A172 (cell line): ENCODE data around the gene AMN1. TPM values are rescaled to one million over a fixed set of nuclear protein-coding genes. Genes with fewer than 3 reads are reported as not detected.
A peak's percentile ranks its signal among the peaks of the same experiment; 100 is the strongest.

Experiments
- DNase-seq: peaks from one replicate; pipeline ENCODE4 v3.0.0-alpha.2; 2015; ENCODE audit warnings: low spot score
- total RNA-seq: library from RNA; depleted of rRNA; stranded (reverse); fragments of >200 nt; shearing (Covaris generic); gene quantifications from 2 replicates; pipeline ENCODE4 v1.2.3, GENCODE V29; 2014; rRNA removed

The AMN1 gene
- total RNA-seq, 1 experiment from 2014 or later: 21.5 TPM

DNA sequence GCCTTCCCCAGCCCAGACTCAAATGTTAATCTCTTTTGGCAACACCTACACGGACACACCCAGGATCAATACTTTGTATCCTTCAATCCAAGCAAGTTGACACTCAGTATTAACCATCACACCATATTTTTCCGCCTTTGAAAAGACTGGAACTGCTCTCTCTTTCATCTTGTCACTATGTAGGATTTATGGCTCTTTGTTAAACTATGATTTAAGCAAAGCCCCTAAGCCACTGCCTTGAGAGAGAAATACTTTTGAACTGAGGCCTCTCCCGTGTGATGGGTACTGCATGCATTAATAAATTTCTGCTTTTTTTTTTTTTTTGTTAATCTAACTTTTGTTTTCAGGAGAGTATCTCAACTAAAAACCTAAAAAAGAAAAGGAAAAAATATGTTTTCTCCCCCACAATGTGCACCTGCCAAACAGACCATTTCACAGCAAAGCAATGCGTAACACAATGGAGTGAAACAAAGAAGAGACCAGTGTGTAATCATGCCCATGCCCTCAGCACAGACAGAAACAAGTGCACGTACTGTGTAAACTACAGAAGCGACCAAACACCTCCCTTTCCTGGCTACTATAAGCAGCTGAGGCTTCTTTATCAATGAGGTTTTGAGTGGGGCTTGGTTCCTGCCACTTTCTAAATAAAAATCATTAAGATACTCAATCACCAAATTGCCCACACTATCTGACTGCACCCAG lies 97.6 kb downstream of the AMN1 start:
- DNase-seq: no peak

DNA sequence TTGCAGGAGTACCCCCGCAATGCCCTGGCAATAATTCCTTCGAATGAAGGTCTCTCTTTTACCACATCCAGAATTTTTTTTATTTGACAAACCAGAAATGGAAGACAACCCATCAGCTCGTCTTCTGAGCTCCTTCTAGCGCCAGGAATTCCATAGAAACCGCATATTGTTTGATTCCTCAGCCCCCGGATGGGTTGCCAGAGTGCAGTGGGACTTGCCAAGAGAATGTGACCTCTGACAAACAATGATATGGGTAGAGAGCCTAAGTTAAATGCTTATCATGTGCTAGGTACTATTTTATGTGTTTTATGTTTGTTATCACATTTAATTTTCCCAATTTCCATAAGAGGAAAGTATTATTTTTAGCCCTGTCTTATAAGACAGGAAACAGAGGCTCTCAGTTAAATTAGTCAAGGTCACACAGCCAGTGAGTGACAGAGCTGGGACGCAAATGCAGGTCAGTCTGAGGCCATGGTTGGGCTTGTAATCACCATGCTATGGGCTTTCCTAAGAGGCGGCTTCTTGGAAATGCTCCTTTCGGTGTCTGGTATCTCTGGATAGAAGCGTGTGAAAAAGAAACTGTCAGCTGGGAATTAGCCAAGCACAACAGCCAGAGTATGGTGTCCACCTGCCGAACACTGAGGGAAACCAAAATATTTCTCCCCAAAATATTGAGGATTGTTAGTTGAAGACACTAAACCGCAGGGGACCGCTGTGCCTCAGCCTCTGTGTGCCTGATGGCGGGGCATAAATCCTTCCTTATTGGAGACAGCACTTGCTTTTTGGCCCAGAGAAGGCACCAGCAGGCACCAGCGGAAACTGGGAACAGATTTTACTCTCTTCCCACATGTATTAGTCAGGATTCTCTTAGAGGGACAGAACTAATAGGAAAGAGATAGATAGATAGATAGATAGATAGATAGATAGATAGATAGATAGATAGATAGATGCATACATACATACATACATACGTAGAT lies 98.8 kb downstream of the AMN1 start:
- peak; percentile 44 for DNase-seq

- DNase-seq: no peak
These were observed 101.3 kb downstream of the AMN1 start for GRCh38 chr12:31627456-31628054.

DNA sequence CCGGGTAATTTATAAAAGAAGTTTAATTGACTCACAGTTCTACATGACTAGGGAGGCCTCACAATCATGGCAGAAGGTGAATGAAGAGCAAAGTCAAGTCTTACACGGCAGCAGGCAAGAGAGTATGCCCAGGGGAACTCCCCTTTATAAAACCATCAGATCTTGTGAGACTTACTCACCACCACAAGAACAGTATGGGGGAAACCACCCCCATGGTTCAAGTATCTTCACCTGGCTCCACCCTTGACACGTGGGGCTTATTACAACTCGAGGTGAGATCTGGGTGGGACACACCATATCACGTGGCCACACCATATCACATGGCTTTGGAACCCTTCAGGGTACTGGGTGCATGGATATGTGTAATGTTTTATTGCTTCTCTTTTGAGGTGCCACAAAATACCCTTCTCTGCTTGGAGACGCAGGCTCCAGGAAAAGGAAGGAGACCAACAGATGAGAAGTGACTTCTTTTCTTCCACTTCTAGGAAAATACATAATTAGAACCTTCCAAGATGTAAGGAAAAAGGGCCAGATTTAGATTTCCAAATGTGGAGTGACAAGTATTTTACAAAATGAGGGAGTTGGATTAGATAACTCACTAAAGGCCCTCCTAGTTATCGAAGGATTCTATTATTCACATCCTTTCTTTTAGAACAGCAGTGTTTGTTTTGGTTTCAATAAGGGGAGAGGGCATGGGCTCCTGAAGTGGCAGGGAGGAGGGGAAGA lies 102.4 kb downstream of the AMN1 start:
- no peak for DNase-seq

DNA sequence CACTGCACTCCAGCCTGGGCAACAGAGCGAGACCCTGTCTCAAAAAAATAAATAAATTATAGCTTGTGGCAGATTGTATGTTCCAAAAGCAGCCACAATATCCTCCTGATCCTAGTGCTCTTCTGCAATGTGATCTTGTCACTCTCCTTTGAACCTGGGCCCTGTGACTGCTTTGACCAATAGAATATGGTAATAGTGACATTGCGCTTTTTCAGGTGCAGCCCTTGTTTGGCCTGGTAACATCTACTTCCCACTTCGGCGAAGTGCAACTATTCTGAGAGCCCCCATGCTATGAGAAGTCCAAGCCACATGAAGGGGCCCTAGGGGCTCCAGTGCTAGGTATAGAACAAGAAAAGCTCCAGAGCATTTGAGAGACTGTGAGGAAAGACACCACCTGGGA lies 106.8 kb downstream of the AMN1 start:
- DNase-seq: no peak

Other genes starting within 250 kb of the AMN1 start
- 19.8 and 22.7 TPM in 2 replicates for gene DENND5B, start 137.9 kb downstream of the AMN1 start, total RNA-seq
- gene ETFBKMT, start 69.3 kb downstream of the AMN1 start, total RNA-seq: 2.6 and 3.4 TPM in 2 replicates
- 30.2 and 38.3 TPM in 2 replicates for gene RESF1, start 230.4 kb upstream of the AMN1 start, total RNA-seq